Gastroesophageal sphincter (tissue), 4 donors: ENCODE data around the gene APLP1. TPM values are rescaled to one million over a fixed set of nuclear protein-coding genes. Genes with fewer than 3 reads are reported as not detected.
A peak's percentile ranks its signal among the peaks of the same experiment; 100 is the strongest.

Experiments used
- ATAC-seq: fragments of 150-250 bp; one replicate; pipeline ENCODE4 v1.9.1; 2016; ENCODE audit warnings: mild to moderate bottlenecking, moderate library complexity
- H3K27ac ChIP-seq, 4 donors: fragments of 200-600 bp; sonication (generic) in 3 of 4; 1 replicate in 3 of 4; 2 replicates in 1 of 4; pipeline ENCODE4 v1.5.1; 2016 to 2019
- H3K27me3 ChIP-seq: fragments of 200-600 bp; sonication (generic); one replicate; pipeline ENCODE4 v1.5.1; 2019
- H3K36me3 ChIP-seq, 2 donors: fragments of 200-600 bp; sonication (generic); one replicate each; pipeline ENCODE4 v1.5.1; 2019; ENCODE audit warnings: control low read depth in 1 of 2
- H3K4me1 ChIP-seq, 3 donors: fragments of 200-600 bp; sonication (generic); 1 replicate in 2 of 3; 2 replicates in 1 of 3; pipeline ENCODE4 v1.5.1; 2016 to 2019; ENCODE audit warnings: control low read depth in 2 of 3
- H3K4me3 ChIP-seq, 2 donors: fragments of 200-600 bp; sonication (generic); one replicate each; pipeline ENCODE4 v1.5.1; 2019; ENCODE audit warnings: mild to moderate bottlenecking in 1 of 2, moderate library complexity in 1 of 2
- H3K9me3 ChIP-seq, 3 donors: fragments of 200-600 bp; sonication (generic); one replicate each; pipeline ENCODE4 v1.5.1; 2017 to 2019; ENCODE audit warnings: control low read depth in 2 of 3
- EP300 ChIP-seq: sonication (generic); formaldehyde crosslinking; IDR thresholded peaks from one replicate; pipeline ENCODE4 v1.6.1; 2017; ENCODE audit warnings: antibody characterized with exemption, mild to moderate bottlenecking
- POLR2A ChIP-seq, 2 donors: fragments of 450-650 bp; IDR thresholded peaks; one replicate each; pipeline ENCODE4 v1.6.1; 2017; ENCODE audit warnings: antibody characterized with exemption in 2 of 2, mild to moderate bottlenecking in 2 of 2, moderate library complexity in 1 of 2
- POLR2AphosphoS5 ChIP-seq: sonication (generic); formaldehyde crosslinking; IDR thresholded peaks from one replicate; pipeline ENCODE4 v1.6.1; 2017; ENCODE audit warnings: antibody characterized with exemption
- WGBS, 2 donors: methylation state at CpG; one replicate each; pipeline ENCODE4 v1.1.5; 2018; ENCODE audit warnings: low coverage in 1 of 2; 5-methylcytosine and 5-hydroxymethylcytosine counted together
- total RNA-seq, 4 donors: library from RNA; depleted of rRNA; stranded (reverse); fragments of >200 nt; gene quantifications; one replicate each; pipeline ENCODE4 v1.1.0, GENCODE V29; 2016
- TF ChIP-seq, protein P1 (sequence below), 4 experiments: fragments of 200-600 bp in 2 of 4; fragments of 450-650 bp in 2 of 4; sonication (generic) in 1 of 4; IDR thresholded peaks; one replicate each; pipeline ENCODE4 v1.5.1; 2017 to 2019; ENCODE audit warnings: antibody characterized with exemption in 4 of 4, mild to moderate bottlenecking in 2 of 4, moderate library complexity in 2 of 4

Gene APLP1
- total RNA-seq, 4 donors from 2014 or later, result 4.7 to 10.0 (median 8.8) TPM

DNA sequence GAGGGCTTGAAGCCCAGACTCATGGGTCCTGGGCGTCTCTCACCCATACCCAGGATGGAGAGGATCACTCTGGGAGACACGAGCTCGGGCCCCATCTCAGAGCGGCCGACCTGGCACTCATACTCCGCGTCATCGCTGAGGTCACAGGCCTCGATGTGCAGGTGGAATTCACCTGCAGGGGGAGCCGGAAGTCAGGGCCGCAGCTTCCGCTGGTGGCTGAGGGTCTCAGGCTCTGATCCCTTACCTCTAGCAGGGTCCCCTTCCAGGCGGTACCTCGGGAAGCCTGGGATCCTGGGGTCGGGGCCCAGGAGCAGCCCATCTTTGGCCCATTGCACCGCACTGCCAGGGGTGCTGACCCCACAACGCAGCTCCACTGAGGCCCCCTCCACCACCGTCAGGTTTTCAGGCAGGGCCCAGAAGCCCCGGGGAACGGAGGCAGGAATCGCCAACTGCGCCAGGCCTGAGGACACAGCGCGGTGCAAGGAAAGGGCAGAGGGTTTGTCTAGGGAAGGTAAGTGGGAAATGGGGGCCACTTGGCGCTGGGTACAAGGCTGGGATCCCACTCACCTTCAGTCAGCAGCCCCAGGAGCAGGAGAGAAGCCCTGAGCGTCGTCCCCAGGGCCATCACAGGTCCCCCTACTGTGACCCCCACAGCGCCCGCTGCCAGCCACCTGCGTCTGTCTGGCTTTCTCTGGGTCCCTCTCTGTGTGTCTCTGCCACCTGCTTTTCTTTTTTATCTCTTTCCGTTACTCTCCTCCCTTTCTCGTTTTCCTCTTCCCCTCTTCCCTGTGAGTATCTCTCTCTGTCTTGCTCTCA lies 17.0 kb upstream of the APLP1 start:
- TF ChIP-seq POLR2AphosphoS5, result no peak
- no peak for TF ChIP-seq POLR2A (IDR thresholded peaks at IDR 0.05)
- no peak for TF ChIP-seq EP300
- TF ChIP-seq, protein P1, sequence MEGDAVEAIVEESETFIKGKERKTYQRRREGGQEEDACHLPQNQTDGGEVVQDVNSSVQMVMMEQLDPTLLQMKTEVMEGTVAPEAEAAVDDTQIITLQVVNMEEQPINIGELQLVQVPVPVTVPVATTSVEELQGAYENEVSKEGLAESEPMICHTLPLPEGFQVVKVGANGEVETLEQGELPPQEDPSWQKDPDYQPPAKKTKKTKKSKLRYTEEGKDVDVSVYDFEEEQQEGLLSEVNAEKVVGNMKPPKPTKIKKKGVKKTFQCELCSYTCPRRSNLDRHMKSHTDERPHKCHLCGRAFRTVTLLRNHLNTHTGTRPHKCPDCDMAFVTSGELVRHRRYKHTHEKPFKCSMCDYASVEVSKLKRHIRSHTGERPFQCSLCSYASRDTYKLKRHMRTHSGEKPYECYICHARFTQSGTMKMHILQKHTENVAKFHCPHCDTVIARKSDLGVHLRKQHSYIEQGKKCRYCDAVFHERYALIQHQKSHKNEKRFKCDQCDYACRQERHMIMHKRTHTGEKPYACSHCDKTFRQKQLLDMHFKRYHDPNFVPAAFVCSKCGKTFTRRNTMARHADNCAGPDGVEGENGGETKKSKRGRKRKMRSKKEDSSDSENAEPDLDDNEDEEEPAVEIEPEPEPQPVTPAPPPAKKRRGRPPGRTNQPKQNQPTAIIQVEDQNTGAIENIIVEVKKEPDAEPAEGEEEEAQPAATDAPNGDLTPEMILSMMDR (IDR thresholded peaks at IDR 0.05), result no peak
- Histone ChIP-seq H3K4me3 (no peak overlapping the region), H3K27ac (no peak overlapping the region), H3K9me3 (no peaks in the 10 kb centered on the region), H3K27me3 (peaks cover 98% of the 10 kb centered on the region), H3K36me3 (no peaks in the 10 kb centered on the region), H3K4me1 (peaks cover 0 to 8% (median 5%) of the 10 kb centered on the region in 3 donors)
- WGBS, 2 donors, result 49 to 55% methylated on average over 8 to 14 of the region's 32 CpGs
- ATAC-seq, result no peak

DNA sequence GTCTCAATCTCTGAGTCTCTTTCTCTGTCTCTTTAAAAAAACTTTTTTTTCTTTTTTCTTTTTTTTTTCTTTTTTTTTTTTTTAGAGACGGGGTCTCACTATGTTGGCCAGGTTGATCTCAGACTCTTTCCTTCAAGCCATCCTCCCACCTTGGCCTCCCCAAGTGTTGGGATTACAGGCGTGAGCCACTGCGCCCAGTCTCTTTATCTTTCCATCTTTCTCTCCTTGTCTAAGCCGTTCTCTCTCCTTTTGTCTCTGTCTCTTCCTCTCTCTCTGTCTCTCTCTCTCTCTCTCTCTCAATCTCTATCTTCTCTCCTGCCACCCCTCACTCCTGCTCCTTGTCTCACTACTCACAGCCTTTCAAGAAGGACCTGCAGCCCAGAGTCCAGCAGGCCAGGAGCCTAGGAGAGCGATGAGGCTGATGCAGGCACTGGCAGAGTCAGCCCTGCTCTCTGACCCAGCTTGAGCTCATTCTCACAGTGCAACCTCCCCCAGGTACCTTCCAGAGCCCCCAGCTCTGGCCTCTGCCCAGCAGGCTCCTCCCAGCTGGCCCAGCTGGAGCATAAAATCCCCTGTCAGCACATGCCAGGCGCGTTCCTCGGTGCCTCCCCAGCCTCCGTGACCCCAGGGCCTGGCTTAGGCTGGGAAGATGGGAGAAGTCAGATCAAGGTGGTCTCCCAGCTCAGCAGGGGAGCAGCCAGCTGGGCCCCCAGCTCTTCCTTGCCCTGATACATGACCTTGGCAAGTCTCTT lies 16.2 kb upstream of the APLP1 start, which contains the start of gene NPHS1:
Gene NPHS1, minus strand, starts transcription at position 476 of the 752 bp plus-strand sequence. CDS start 667 bp downstream, outside the sequence.
- no peak for ATAC-seq
- H3K4me1 ChIP-seq, result peaks cover 0 to 16% (median 11%) of the 10 kb centered on the region in 3 donors

DNA sequence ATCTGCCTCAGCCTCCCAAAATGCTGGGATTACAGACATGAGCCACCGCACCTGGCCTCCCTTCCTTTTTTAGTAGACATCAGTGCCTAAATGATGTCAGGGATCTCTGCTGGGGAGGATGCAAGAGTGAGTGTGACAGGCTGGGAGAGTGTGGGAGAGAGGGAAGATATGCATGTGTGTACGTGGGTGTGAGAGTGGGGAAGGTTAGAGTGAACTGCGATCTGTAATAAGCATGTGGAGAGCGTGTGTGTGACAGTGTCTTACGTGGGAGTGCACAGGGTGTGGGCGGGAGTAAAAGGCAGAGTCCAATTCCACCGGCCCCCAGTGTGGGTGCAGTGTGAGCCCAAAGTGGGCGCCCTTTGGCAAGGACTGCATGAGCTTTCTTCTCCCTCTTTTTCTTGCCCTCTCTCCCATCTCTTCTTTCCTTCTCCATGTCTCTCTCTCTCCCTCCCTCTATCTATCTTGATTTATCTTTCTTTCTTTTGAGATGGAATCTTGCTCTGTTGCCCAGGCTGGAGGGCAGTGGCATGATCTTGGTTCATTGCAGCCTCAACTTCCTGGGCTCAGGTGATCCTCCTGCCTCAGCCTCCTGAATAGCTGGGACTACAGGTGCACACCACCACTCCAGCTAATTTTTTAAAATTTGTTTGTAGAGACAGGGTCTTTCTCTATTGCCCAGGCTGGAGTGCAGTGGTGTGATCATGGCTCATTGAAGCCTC lies 15.2 kb upstream of the APLP1 start:
- Histone ChIP-seq H3K4me1 (peaks cover 0 to 17% (median 11%) of the 10 kb centered on the region in 3 donors), H3K36me3 (no peaks in the 10 kb centered on the region), H3K27ac (no peak overlapping the region), H3K9me3 (no peaks in the 10 kb centered on the region), H3K4me3 (no peak overlapping the region), H3K27me3 (peaks cover 97% of the 10 kb centered on the region)
- no peak for TF ChIP-seq EP300
- no peak for TF ChIP-seq POLR2A (IDR thresholded peaks at IDR 0.05)
- TF ChIP-seq, protein P1 (IDR thresholded peaks at IDR 0.05), result no peak
- no peak for TF ChIP-seq POLR2AphosphoS5
- ATAC-seq, result no peak
- 55 to 59% methylated on average over 4 to 8 of the region's 8 CpGs for WGBS, 2 donors

More for the DNA sequence above, 16.2 kb upstream of the APLP1 start, which contains the start of gene NPHS1:
- H3K9me3 ChIP-seq, result no peaks in the 10 kb centered on the region
- 56 to 73% methylated on average over 3 to 7 of the region's 9 CpGs for WGBS, 2 donors
- no peak within 1 kb of the TSS for H3K27ac ChIP-seq
- TF ChIP-seq EP300 (no peak), POLR2A (IDR thresholded peaks at IDR 0.05) (no peak), POLR2AphosphoS5 (no peak)
- TF ChIP-seq, protein P1 (IDR thresholded peaks at IDR 0.05), result no peak
- peaks cover 100% of the 10 kb centered on the region for H3K27me3 ChIP-seq
- no peak within 1 kb of the TSS for H3K4me3 ChIP-seq
- H3K36me3 ChIP-seq, result no peaks in the 10 kb centered on the region

DNA sequence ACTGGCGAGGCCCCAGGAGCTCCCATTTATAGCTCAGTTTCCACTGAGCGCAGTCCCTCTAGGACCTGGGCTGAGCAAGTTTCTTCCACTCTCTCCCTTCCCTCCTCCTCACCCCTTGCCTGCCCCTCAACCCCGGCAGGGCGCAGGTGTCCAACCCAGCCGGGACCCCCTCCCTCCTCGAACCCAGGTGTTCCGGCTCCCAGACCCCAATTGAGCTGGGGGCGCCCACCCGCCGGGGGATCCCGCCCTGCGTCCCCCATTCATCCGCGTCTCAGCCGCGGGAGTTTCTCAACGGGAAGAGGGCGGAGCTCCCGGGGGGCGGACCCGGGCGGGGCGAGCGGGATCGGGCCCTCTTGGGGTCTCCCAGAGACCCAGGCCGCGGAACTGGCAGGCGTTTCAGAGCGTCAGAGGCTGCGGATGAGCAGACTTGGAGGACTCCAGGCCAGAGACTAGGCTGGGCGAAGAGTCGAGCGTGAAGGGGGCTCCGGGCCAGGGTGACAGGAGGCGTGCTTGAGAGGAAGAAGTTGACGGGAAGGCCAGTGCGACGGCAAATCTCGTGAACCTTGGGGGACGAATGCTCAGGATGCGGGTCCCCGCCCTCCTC lies 11.7 kb upstream of the APLP1 start, which contains the start of gene KIRREL2:
Gene KIRREL2, plus strand, starts transcription at position 366 of the 604 bp plus-strand sequence. Its CDS starts 209 bp downstream, at position 575.
- no peak within 1 kb of the TSS for H3K27ac ChIP-seq
- no peak for ATAC-seq
- H3K36me3 ChIP-seq, result no peaks in the 10 kb centered on the region
- H3K4me1 ChIP-seq, result peaks cover 0 to 26% (median 11%) of the 10 kb centered on the region in 3 donors
- H3K4me3 ChIP-seq, result peak within 1 kb of the TSS; percentile 13 to 53
- WGBS, 2 donors, result 0% methylated on average over 7 to 19 of the region's 42 CpGs
- TF ChIP-seq EP300 (no peak), POLR2A (IDR thresholded peaks at IDR 0.05) (no peak), POLR2AphosphoS5 (no peak)
- TF ChIP-seq, protein P1 (IDR thresholded peaks at IDR 0.05), result no peak
- H3K27me3 ChIP-seq, result peaks cover 97% of the 10 kb centered on the region
- H3K9me3 ChIP-seq, result peaks cover 0 to 6% (median 0%) of the 10 kb centered on the region in 3 donors
